Ectodermal cell (in vitro differentiated cells): ENCODE measurements around the gene ARHGEF2.
A peak's percentile ranks its signal among the peaks of the same experiment; 100 is the strongest.

Source experiments
- H3K27ac ChIP-seq: 2 replicates; pipeline ENCODE4 v1.7.0; 2013; ENCODE audit warnings: mild to moderate bottlenecking, low read depth, low read length; ENCODE audit not compliant: insufficient read depth, poor library complexity, severe bottlenecking
- H3K27me3 ChIP-seq: 2 replicates; pipeline ENCODE4 v1.7.0; 2013; ENCODE audit warnings: mild to moderate bottlenecking, low read length; ENCODE audit not compliant: insufficient read depth, control insufficient read depth, poor library complexity, severe bottlenecking
- H3K36me3 ChIP-seq: one replicate; pipeline ENCODE4 v1.7.0; 2013; ENCODE audit warnings: low read length; ENCODE audit not compliant: control insufficient read depth, insufficient read depth
- H3K4me1 ChIP-seq: one replicate; pipeline ENCODE4 v1.7.0; 2013; ENCODE audit warnings: low read length; ENCODE audit not compliant: control insufficient read depth, insufficient read depth
- H3K4me3 ChIP-seq: 2 replicates; pipeline ENCODE4 v1.7.0; 2013; ENCODE audit warnings: low read depth, low read length, control low read depth; ENCODE audit not compliant: insufficient read depth
- H3K9me3 ChIP-seq: 2 replicates; pipeline ENCODE4 v1.7.0; 2013; ENCODE audit warnings: mild to moderate bottlenecking, low read length, moderate library complexity; ENCODE audit not compliant: control insufficient read depth
- WGBS, 2 experiments: methylation state at CpG; one replicate each; pipeline ENCODE4 v1.1.7; 2013; ENCODE audit warnings: missing lambda C conversion rate in 2 of 2; 5-methylcytosine and 5-hydroxymethylcytosine counted together

The ARHGEF2 gene

GRCh38 chr1:155969377-155969791, 9.0 kb downstream of the ARHGEF2 start:
- WGBS, 2 experiments, result 91% methylated on average over 9 of the region's 9 CpGs
- no peak overlapping the region for H3K4me3 ChIP-seq
- H3K9me3 ChIP-seq, result no peaks in the 10 kb centered on the region
- peaks cover 61% of the 10 kb centered on the region for H3K4me1 ChIP-seq
- H3K36me3 ChIP-seq, result peaks cover 22% of the 10 kb centered on the region
- H3K27ac ChIP-seq, result peak overlapping the region; percentile 26
- no peaks in the 10 kb centered on the region for H3K27me3 ChIP-seq

- no peak overlapping the region for H3K4me3 ChIP-seq
- H3K9me3 ChIP-seq, result no peaks in the 10 kb centered on the region
- peak overlapping the region; percentile 71 for H3K27ac ChIP-seq
- H3K4me1 ChIP-seq, result peaks cover 56% of the 10 kb centered on the region
- 92 to 93% methylated on average over 3 of the region's 3 CpGs for WGBS, 2 experiments
- peaks cover 25% of the 10 kb centered on the region for H3K36me3 ChIP-seq
- H3K27me3 ChIP-seq, result no peaks in the 10 kb centered on the region
Observed at GRCh38 chr1:155968670-155969069, 9.7 kb downstream of the ARHGEF2 start.

DNA sequence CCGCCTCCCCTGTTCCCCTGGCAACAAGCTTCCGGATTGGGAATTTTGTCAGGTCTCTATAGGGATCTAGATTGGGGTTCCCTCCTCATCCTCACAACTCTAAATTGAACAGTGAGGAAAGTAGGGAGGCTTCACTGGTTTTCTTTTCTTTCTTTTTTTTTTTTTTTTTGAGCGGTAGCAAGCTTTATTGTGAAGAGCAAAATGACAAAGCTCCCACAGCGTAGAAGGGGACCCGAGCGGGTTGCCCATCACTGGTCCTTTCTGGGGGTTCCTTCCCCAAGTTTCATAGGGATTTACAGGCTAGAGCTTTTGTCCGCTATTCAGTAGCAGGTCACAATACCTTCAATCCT, 10.3 kb downstream of the ARHGEF2 start:
- Histone ChIP-seq H3K9me3 (no peaks in the 10 kb centered on the region), H3K4me1 (peaks cover 56% of the 10 kb centered on the region), H3K36me3 (peaks cover 27% of the 10 kb centered on the region), H3K27ac (peak overlapping the region; percentile 71), H3K4me3 (no peak overlapping the region), H3K27me3 (no peaks in the 10 kb centered on the region)
- WGBS, 2 experiments, result 81 to 83% methylated on average over 7 of the region's 7 CpGs

DNA sequence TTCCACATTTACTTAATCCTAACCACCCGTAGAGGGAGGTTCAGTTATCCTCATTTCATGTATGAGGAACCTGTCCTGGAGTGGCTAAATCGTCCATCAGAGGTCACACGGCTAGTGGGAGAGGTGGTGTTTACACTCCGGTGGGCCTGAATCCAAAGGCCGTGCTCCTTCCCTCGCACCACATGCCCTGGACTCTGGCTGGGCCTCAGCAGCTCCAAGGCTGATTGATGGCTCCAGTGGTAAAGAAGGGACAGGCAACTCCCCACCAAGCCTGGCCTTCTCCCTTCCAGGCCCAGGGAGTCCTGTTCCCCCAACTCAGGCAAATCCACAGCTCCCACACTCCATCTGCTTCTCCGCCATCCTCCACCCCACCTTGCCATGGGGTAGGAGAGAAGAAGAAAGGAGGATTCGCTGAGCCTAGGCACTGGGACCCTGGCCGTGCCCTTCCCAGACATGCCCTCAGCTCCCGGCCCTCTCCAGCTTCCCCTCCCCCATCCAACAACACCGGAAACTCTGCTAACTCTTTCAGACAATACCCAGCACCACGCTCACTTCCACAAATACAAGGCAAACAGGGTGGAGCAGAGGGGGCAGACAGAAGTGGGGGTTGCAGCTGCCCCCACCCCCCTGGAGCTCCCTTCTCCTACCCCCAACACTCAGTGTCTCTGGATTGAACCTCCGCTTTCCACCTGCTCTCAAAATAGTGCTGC, 10.9 kb downstream of the ARHGEF2 start:
- Histone ChIP-seq H3K4me3 (no peak overlapping the region), H3K27me3 (no peaks in the 10 kb centered on the region), H3K27ac (peak overlapping the region; percentile 71), H3K9me3 (no peaks in the 10 kb centered on the region), H3K4me1 (peaks cover 55% of the 10 kb centered on the region), H3K36me3 (peaks cover 33% of the 10 kb centered on the region)
- 60 to 73% methylated on average over 12 to 13 of the region's 13 CpGs for WGBS, 2 experiments

GRCh38 chr1:155966750-155967149, 11.6 kb downstream of the ARHGEF2 start:
- no peaks in the 10 kb centered on the region for H3K9me3 ChIP-seq
- H3K36me3 ChIP-seq, result peaks cover 40% of the 10 kb centered on the region
- no peak overlapping the region for H3K4me3 ChIP-seq
- H3K27ac ChIP-seq, result no peak overlapping the region
- H3K4me1 ChIP-seq, result peaks cover 47% of the 10 kb centered on the region
- WGBS, 2 experiments, result 95 to 100% methylated on average over 4 to 5 of the region's 7 CpGs
- no peaks in the 10 kb centered on the region for H3K27me3 ChIP-seq

DNA sequence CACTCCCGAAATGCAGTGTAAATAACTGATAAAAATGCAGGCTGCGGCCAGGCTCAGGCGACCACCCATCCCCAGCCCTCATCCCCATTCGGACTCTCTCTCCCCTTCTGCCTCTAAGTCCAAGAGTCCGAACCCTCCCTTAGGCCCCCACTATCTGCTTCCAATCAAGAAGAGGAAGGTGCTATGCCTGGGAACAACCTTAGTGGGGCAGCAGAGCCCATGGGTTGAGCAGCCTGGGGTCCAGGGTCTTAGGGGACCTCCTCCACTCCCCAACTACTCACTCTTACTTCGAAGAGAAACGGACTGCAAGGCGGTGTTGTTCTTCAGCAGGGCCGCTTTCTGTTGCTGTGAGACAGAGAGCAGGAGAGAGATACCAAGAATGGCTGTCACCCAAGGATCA, 12.2 kb downstream of the ARHGEF2 start:
- H3K27me3 ChIP-seq, result no peaks in the 10 kb centered on the region
- H3K4me1 ChIP-seq, result peaks cover 42% of the 10 kb centered on the region
- peaks cover 44% of the 10 kb centered on the region for H3K36me3 ChIP-seq
- no peak overlapping the region for H3K4me3 ChIP-seq
- 93 to 94% methylated on average over 9 of the region's 9 CpGs for WGBS, 2 experiments
- no peak overlapping the region for H3K27ac ChIP-seq
- H3K9me3 ChIP-seq, result no peaks in the 10 kb centered on the region

- Histone ChIP-seq H3K36me3 (peaks cover 57% of the 10 kb centered on the region), H3K4me1 (peaks cover 23% of the 10 kb centered on the region), H3K27me3 (no peaks in the 10 kb centered on the region), H3K9me3 (no peaks in the 10 kb centered on the region), H3K4me3 (no peak overlapping the region), H3K27ac (no peak overlapping the region)
- 94% methylated on average over 7 of the region's 7 CpGs for WGBS, 2 experiments
Observed at GRCh38 chr1:155964193-155964592, 14.2 kb downstream of the ARHGEF2 start.

GRCh38 chr1:155962599-155963211, 15.6 kb downstream of the ARHGEF2 start:
- WGBS, 2 experiments, result 96% methylated on average over 18 of the region's 18 CpGs
- H3K27me3 ChIP-seq, result no peaks in the 10 kb centered on the region
- no peak overlapping the region for H3K27ac ChIP-seq
- peaks cover 8% of the 10 kb centered on the region for H3K4me1 ChIP-seq
- H3K36me3 ChIP-seq, result peaks cover 68% of the 10 kb centered on the region
- H3K4me3 ChIP-seq, result no peak overlapping the region
- H3K9me3 ChIP-seq, result no peaks in the 10 kb centered on the region

DNA sequence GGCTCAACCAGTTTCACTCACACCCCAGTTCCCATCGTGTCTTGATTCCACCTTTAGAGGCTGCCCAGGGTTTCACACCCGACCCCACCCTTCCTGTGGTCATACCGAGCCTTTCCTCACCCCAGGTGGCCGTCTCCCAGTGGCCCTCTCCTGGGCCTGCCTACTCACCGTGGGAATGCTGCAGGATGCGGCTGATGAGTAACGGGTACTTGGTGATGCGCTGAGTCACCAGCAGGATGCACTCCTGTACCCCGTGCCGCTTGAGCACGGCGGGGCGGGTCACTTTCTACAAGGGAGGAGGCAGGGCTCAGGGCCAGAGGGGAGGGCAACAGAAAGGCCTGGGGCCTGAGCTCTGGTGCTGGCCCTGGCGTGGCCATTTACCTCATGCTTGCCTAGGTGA, 16.4 kb downstream of the ARHGEF2 start:
- peaks cover 75% of the 10 kb centered on the region for H3K36me3 ChIP-seq
- H3K27ac ChIP-seq, result no peak overlapping the region
- H3K9me3 ChIP-seq, result no peaks in the 10 kb centered on the region
- H3K27me3 ChIP-seq, result no peaks in the 10 kb centered on the region
- H3K4me3 ChIP-seq, result no peak overlapping the region
- WGBS, 2 experiments, result 90 to 91% methylated on average over 14 of the region's 14 CpGs
- peaks cover under 1% of the 10 kb centered on the region for H3K4me1 ChIP-seq

GRCh38 chr1:155960081-155960745, 18.1 kb downstream of the ARHGEF2 start:
- Histone ChIP-seq H3K27me3 (no peaks in the 10 kb centered on the region), H3K36me3 (peaks cover 76% of the 10 kb centered on the region), H3K9me3 (no peaks in the 10 kb centered on the region), H3K4me1 (no peaks in the 10 kb centered on the region), H3K27ac (no peak overlapping the region), H3K4me3 (no peak overlapping the region)
- whole genome bisulfite sequencing, 2 experiments, result 93 to 94% methylated on average over 3 of the region's 3 CpGs
